Heart left ventricle (tissue), 16 donors: ENCODE results near the gene COL6A1. TPM values are rescaled to one million over a fixed set of nuclear protein-coding genes. Genes with fewer than 3 reads are reported as not detected.

Experiments used
- ATAC-seq, 4 donors: fragments of 200-7000 bp; cut with Tn5 transposase; one replicate each; pipeline ENCODE4 v1.9.1; 2020 to 2022; ENCODE audit warnings: moderate library complexity in 4 of 4, mild to moderate bottlenecking in 3 of 4, moderate number of reproducible peaks in 1 of 4
- DNase-seq, 5 donors: peaks; one replicate each; pipeline ENCODE4 v3.0.0-alpha.2; 2020
- H3K27ac ChIP-seq, 12 donors: fragments of 200-600 bp; sonication (generic) in 4 of 12; one replicate each; pipeline versions ENCODE4 v1.5.0 to v1.8.0; 2016 to 2022; ENCODE audit warnings: mild to moderate bottlenecking in 2 of 12
- H3K27me3 ChIP-seq, 9 donors: fragments of 200-600 bp; sonication (generic) in 2 of 9; one replicate each; pipeline versions ENCODE4 v1.5.1 to v1.8.0; 2016 to 2022; ENCODE audit warnings: mild to moderate bottlenecking in 3 of 9
- H3K36me3 ChIP-seq, 9 donors: fragments of 200-600 bp; sonication (generic) in 2 of 9; one replicate each; pipeline versions ENCODE4 v1.5.0 to v1.8.0; 2018 to 2022; ENCODE audit warnings: mild to moderate bottlenecking in 2 of 9
- H3K4me1 ChIP-seq, 12 donors: fragments of 200-600 bp; sonication (generic) in 4 of 12; one replicate each; pipeline versions ENCODE4 v1.5.0 to v1.8.0; 2016 to 2022; ENCODE audit warnings: mild to moderate bottlenecking in 3 of 12
- H3K4me3 ChIP-seq, 12 donors: fragments of 200-600 bp; sonication (generic) in 4 of 12; one replicate each; pipeline versions ENCODE4 v1.5.0 to v1.8.0; 2017 to 2022; ENCODE audit warnings: mild to moderate bottlenecking in 9 of 12, moderate library complexity in 4 of 12
- H3K9me3 ChIP-seq, 12 donors: fragments of 200-600 bp; sonication (generic) in 4 of 12; one replicate each; pipeline versions ENCODE4 v1.5.0 to v1.8.0; 2016 to 2022; ENCODE audit warnings: mild to moderate bottlenecking in 1 of 12
- POLR2A ChIP-seq, 2 donors: fragments of 450-650 bp; IDR thresholded peaks; one replicate each; pipeline ENCODE4 v1.6.1; 2017; ENCODE audit warnings: antibody characterized with exemption in 2 of 2, mild to moderate bottlenecking in 2 of 2, moderate library complexity in 2 of 2
- WGBS, 4 donors: extraction: QIAGEN DNeasy Blood & Tissue Kit in 2 of 4; methylation state at CpG; one replicate each; pipeline versions ENCODE4 v1.1.5 to v1.1.7; 2013 to 2018; 5-methylcytosine and 5-hydroxymethylcytosine counted together
- intact Hi-C, 10 donors: fragments of 100-400 bp; cut with DNase I; formaldehyde crosslinking; loops; one replicate each; pipeline versions ENCODE4 v1.11.1 to v1.14.2; 2022
- polyA plus RNA-seq, 2 donors: library from polyadenylated mRNA; stranded (reverse); fragments of 200-250 nt; gene quantifications; one replicate each; pipeline ENCODE4 v1.2.3, GENCODE V29; 2013
- total RNA-seq, 9 donors: library from RNA; depleted of rRNA in 2 of 9; stranded (reverse); fragments of >200 nt in 2 of 9; fragmentation: NEBNext Ultra II Directional in 3 of 9; extraction: Animal tissue kit (Norgen Biotek cat#: 25700) in 3 of 9; gene quantifications; one replicate each; pipeline versions ENCODE4 v1.1.0 to v1.2.4, GENCODE V29; 2016 to 2023
- TF ChIP-seq, protein P1 (sequence below), 12 donors: fragments of 200-600 bp; sonication (generic) in 4 of 12; IDR thresholded peaks; one replicate each; pipeline versions ENCODE4 v1.5.0 to v1.8.0; 2018 to 2022; ENCODE audit warnings: antibody characterized with exemption in 12 of 12, mild to moderate bottlenecking in 5 of 12
- donor health status: ischemic (EF 13 %, LVEDD 7.1; RV severe dilation, severe dysfunction).
- donor health status: healthy with polysubstance abuse.
- donor health status: DM: no; HTN: yes; CAD: no.
- donor health status: DM: no; HTN: no; CAD: no.
- donor health status: ischemic (EF 25% LVEDD 6.9; RV normal size, moderate dysfunction).
- donor health status: ischemic (EF 25% LVEDD 5.7; RV mildly dilated, moderate dysfunction).
- donor health status: healthy.
- donor health status: DM: yes; HTN: yes; CAD: no.
- donor health status: ischemic (EF 35%, LVEDD 5.7; RV mildly dilated, moderate dysfunction).
- donor health status: nonischemic (EF 11% LVEDD 7.7; RV severe dilation, severe dysfunction).
- donor health status: DM: yes; HTN: yes; CAD: no.
- donor health status: PGD.
- donor health status: ischemic (EF 29% LVEDD 5.4; RV normal size, mild dysfunction).
- donor health status: nonischemic (EF 23%, LVEDD 6.1; RV moderate dilation, normal function).

The COL6A1 gene
- total and polyA plus RNA-seq, 11 donors: 92.4 to 385 (median 149) TPM

DNA sequence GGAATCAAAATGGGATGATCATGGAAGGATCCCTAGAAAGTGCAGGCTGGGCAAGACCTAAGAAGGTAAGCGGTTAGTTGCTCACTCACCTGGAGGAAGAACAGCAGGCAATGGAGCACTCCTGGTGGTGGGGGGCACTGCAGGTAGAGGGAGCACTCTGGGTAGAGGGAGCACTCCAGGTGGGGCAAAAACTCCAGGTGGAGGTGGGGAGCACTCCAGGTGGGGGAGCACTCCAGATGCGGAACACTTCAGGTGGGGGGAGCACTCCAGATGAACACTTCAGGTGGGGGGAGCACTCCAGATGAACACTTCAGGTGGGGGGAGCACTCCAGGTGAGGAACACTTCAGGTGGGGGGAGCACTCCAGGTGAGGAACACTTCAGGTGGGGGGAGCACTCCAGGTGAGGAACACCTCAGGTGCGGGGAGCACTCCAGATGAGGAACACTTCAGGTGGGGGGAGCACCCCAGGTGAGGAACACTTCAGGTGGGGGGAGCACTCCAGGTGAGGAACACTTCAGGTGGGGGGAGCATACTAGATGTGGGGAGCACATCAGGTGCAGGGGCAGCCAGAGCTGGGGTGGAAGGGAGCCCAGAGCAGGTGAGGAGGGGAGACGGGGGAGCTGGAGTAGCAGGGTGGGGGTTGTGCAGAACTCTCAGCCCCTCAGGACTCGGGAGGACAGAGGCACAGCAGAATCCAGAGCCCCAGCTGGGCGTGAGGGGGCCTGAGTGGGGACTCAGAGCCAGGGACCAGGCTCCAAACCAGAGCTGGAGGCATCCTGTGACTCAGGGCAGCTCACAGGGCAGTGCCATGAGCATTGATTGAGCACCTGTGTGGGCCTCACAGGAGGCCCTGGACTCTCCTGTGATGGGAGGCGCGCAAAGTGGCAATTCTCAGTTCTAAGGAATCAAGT, 37.7 kb upstream of the COL6A1 start:
- H3K9me3 ChIP-seq: no peaks in the 10 kb centered on the region
- DNase-seq: peak in 2 of 5 donors; percentile 16 to 18
- TF ChIP-seq, protein P1, sequence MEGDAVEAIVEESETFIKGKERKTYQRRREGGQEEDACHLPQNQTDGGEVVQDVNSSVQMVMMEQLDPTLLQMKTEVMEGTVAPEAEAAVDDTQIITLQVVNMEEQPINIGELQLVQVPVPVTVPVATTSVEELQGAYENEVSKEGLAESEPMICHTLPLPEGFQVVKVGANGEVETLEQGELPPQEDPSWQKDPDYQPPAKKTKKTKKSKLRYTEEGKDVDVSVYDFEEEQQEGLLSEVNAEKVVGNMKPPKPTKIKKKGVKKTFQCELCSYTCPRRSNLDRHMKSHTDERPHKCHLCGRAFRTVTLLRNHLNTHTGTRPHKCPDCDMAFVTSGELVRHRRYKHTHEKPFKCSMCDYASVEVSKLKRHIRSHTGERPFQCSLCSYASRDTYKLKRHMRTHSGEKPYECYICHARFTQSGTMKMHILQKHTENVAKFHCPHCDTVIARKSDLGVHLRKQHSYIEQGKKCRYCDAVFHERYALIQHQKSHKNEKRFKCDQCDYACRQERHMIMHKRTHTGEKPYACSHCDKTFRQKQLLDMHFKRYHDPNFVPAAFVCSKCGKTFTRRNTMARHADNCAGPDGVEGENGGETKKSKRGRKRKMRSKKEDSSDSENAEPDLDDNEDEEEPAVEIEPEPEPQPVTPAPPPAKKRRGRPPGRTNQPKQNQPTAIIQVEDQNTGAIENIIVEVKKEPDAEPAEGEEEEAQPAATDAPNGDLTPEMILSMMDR (IDR thresholded peaks at IDR 0.05): no peak
- TF ChIP-seq POLR2A (IDR thresholded peaks at IDR 0.05): no peak
- no peaks in the 10 kb centered on the region for H3K36me3 ChIP-seq
- WGBS, 4 donors: 79 to 96% (median 85%) methylated on average over 6 to 8 of the region's 8 CpGs
- no peaks in the 10 kb centered on the region for H3K27me3 ChIP-seq
- intact Hi-C loops: no loop called here
- no peak overlapping the region for H3K27ac ChIP-seq
- ATAC-seq: no peak
- H3K4me3 ChIP-seq: no peak overlapping the region
- H3K4me1 ChIP-seq: peaks cover 0 to 3% (median 0%) of the 10 kb centered on the region in 12 donors

DNA sequence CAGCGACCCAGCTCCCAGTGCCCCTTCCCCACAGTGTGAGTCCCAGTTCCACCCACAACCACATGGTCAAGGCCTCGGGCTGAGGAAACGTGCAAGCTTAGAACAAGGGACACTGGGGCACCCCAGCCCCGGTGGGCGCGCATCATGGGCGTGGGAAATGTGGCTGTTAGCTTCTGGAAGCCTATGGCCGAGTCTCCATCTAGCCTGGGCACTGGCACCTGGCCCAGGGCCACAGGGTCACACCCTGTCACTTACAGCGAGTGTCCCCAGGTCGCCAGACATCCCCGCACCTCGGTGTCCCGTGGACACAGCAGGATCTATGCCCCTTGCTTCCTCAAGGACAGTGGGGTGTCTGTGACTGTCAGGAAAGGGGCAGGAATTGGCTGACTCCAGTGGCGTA, 37.0 kb upstream of the COL6A1 start:
- no peak overlapping the region for H3K4me3 ChIP-seq

DNA sequence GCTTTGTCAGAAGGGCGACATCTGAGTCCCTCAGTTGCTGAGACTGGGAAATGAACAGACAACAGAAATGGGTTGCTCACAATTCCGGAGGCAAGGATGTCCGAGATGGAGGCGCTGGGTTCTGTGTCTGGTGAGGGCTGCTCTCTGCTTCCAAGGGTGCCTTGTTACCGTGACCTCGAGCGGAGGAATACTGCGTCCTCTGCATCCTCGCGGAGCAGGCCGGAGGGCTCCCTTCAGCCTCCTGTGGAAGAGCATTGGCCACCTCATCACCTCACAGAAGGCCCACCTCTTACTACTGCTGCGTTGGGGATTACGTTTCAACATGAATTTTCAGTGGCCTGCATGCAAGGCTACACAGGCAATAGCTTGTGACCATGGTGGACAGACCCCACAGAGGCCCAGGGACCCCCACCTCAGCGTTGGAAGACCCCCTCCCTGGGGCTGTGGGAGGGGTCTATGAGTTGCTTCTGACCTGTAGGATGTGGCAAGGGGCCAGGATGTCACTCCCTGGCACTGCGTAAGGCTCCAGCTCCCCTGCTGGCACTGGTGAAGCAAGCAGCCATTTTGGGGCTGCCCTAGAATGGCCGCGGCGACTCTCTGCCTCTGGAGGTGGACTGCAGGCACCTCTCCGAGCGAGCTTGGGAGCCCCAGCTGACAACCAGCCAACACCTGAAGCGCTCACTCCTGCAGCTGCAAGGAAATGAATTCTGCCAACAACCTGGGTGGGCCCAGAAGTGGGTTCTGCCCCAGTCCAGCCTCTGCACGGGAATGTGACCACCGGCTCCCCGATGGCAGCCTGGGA, 36.3 kb upstream of the COL6A1 start:
- intact Hi-C loops: no loop called here
- no peaks in the 10 kb centered on the region for H3K9me3 ChIP-seq
- H3K4me1 ChIP-seq: peaks cover 0 to 10% (median 2%) of the 10 kb centered on the region in 12 donors
- H3K36me3 ChIP-seq: no peaks in the 10 kb centered on the region
- TF ChIP-seq, protein P1 (IDR thresholded peaks at IDR 0.05): no peak
- TF ChIP-seq POLR2A (IDR thresholded peaks at IDR 0.05): no peak
- no peak overlapping the region for H3K4me3 ChIP-seq
- DNase-seq (peak in 1 of 5 donors; percentile 15), ATAC-seq (no peak)
- no peaks in the 10 kb centered on the region for H3K27me3 ChIP-seq
- WGBS, 4 donors: 85 to 90% (median 88%) methylated on average over 16 to 24 of the region's 24 CpGs
- no peak overlapping the region for H3K27ac ChIP-seq

More for the DNA sequence above, 37.0 kb upstream of the COL6A1 start:
- no peak overlapping the region for H3K27ac ChIP-seq
- DNase-seq: peak in 2 of 5 donors; percentile 3 to 18
- peaks cover 0 to 5% (median 0%) of the 10 kb centered on the region in 12 donors for H3K4me1 ChIP-seq
- intact Hi-C loops: no loop called here
- no peaks in the 10 kb centered on the region for H3K36me3 ChIP-seq
- TF ChIP-seq POLR2A (IDR thresholded peaks at IDR 0.05): no peak
- TF ChIP-seq, protein P1 (IDR thresholded peaks at IDR 0.05): no peak
- no peaks in the 10 kb centered on the region for H3K9me3 ChIP-seq
- H3K27me3 ChIP-seq: no peaks in the 10 kb centered on the region
- WGBS, 4 donors: 85 to 88% (median 87%) methylated on average over 7 to 14 of the region's 14 CpGs
- ATAC-seq: no peak

DNA sequence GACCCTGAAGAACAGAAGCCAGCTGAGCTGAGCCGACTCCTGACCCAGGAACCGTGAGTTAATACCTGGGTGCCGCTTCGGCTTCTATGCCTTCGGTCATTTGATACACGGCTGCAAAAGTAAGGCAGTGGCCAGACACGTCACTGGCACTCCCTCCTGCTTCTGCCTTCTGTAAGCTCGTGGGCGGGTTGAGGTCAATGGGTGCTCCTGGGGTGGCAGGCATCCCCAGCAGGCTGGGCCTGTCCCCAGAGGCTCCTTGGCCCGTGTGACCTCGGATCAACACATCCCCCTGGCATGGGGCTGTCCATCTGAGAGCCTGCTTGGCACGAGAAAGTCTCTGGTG, 35.7 kb upstream of the COL6A1 start:
- ATAC-seq (no peak), DNase-seq (peak in 1 of 5 donors; percentile 19)
- Histone ChIP-seq H3K36me3 (no peaks in the 10 kb centered on the region), H3K4me3 (no peak overlapping the region), H3K27ac (no peak overlapping the region), H3K27me3 (no peaks in the 10 kb centered on the region), H3K4me1 (peaks cover 0 to 16% (median 7%) of the 10 kb centered on the region in 12 donors), H3K9me3 (no peaks in the 10 kb centered on the region)
- TF ChIP-seq, protein P1 (IDR thresholded peaks at IDR 0.05): no peak
- no peak for TF ChIP-seq POLR2A (IDR thresholded peaks at IDR 0.05)
- intact Hi-C loops: no loop called here
- WGBS, 4 donors: 84 to 92% (median 89%) methylated on average over 11 to 12 of the region's 12 CpGs
